ENCODE measurements around the gene MPC2.
"Not testable (repeated sequence)": the region's sequence is repeated elsewhere in the genome, so short reads cannot be mapped to it uniquely, and the experiment has no call there.

MPC2 gene

GRCh38 chr1:167934426-167935215 is 2.3 kb downstream of the MPC2 start:
- no peak for DNase-seq

GRCh38 chr1:167933788-167934187 is 3.1 kb downstream of the MPC2 start:
- no peak for DNase-seq

GRCh38 chr1:167929725-167930124 is 7.1 kb downstream of the MPC2 start:
- no peak for DNase-seq

- not testable (repeated sequence) for DNase-seq
Observed at GRCh38 chr1:167928919-167929318, 8.0 kb downstream of the MPC2 start.

- DNase-seq, result no peak
Observed at GRCh38 chr1:167928457-167928852, 8.4 kb downstream of the MPC2 start.

- DNase-seq, result no peak
Observed at GRCh38 chr1:167927046-167927754, 9.7 kb downstream of the MPC2 start.

GRCh38 chr1:167926486-167926997 is 10.3 kb downstream of the MPC2 start:
- DNase-seq, result no peak

- no peak for DNase-seq
Observed at GRCh38 chr1:167924543-167925231, 12.2 kb downstream of the MPC2 start.

GRCh38 chr1:167924102-167924501 is 12.8 kb downstream of the MPC2 start:
- DNase-seq, result no peak

- DNase-seq, result no peak
Observed at GRCh38 chr1:167923324-167924056, 13.4 kb downstream of the MPC2 start.

GRCh38 chr1:167922611-167923074 is 14.2 kb downstream of the MPC2 start:
- no peak for DNase-seq

GRCh38 chr1:167922023-167922422 is 14.8 kb downstream of the MPC2 start:
- DNase-seq, result no peak

GRCh38 chr1:167916766-167917511 is 19.9 kb downstream of the MPC2 start:
- DNase-seq, result no peak

GRCh38 chr1:167915569-167915968 is 21.3 kb downstream of the MPC2 start:
- DNase-seq, result no peak

- DNase-seq, result no peak
Observed at GRCh38 chr1:167913895-167914496, 22.9 kb downstream of the MPC2 start, which contains the start of gene ADCY10. Gene ADCY10 (minus strand): TSS chr1:167914134. CDS start chr1:167905140, 8,994 bp downstream.

GRCh38 chr1:167912294-167912693 is 24.6 kb downstream of the MPC2 start:
- DNase-seq, result no peak

GRCh38 chr1:167911413-167911812 is 25.5 kb downstream of the MPC2 start:
- DNase-seq, result no peak

- DNase-seq, result no peak
Observed at GRCh38 chr1:167910530-167910929, 26.3 kb downstream of the MPC2 start.

- no peak for DNase-seq
Observed at GRCh38 chr1:167909691-167910180, 27.1 kb downstream of the MPC2 start.

- DNase-seq, result no peak
Observed at GRCh38 chr1:167905671-167906070, 31.2 kb downstream of the MPC2 start.

GRCh38 chr1:167905182-167905581 is 31.7 kb downstream of the MPC2 start:
- no peak for DNase-seq

Data from central memory CD4-positive, alpha-beta T cell (primary cell).